Nephron progenitor cell (in vitro differentiated cells): ENCODE results near the gene PHF10.

ENCODE experiments used
- DNase-seq: peaks from one replicate; pipeline ENCODE4 v3.0.0; 2021
- H3K27ac Mint-ChIP-seq: 2 replicates; pipeline ENCODE4 v1.8.0; 2021; ENCODE audit warnings: mild to moderate bottlenecking, moderate library complexity, mixed read lengths
- H3K27me3 Mint-ChIP-seq: 2 replicates; pipeline ENCODE4 v1.8.0; 2021; ENCODE audit warnings: mild to moderate bottlenecking, low read depth, mixed read lengths; ENCODE audit not compliant: poor library complexity
- H3K36me3 Mint-ChIP-seq: 2 replicates; pipeline ENCODE4 v1.8.0; 2021; ENCODE audit warnings: low read depth, mixed read lengths
- H3K4me1 Mint-ChIP-seq: 2 replicates; pipeline ENCODE4 v1.8.0; 2021; ENCODE audit warnings: mixed read lengths
- H3K4me3 Mint-ChIP-seq: 2 replicates; pipeline ENCODE4 v1.8.0; 2021; ENCODE audit warnings: mild to moderate bottlenecking, moderate library complexity, mixed read lengths
- H3K9me3 Mint-ChIP-seq: 2 replicates; pipeline ENCODE4 v1.8.0; 2021; ENCODE audit warnings: mild to moderate bottlenecking, moderate library complexity, mixed read lengths
- TF ChIP-seq, protein P1 (sequence below): fragments of 200-600 bp; sonication (generic); IDR thresholded peaks from 2 replicates; pipeline ENCODE4 v1.5.0; 2021; ENCODE audit warnings: antibody characterized with exemption

PHF10 gene

GRCh38 chr6:169660751-169661390, 63.4 kb downstream of the PHF10 start:
- Mint-ChIP-seq H3K27ac (no peak overlapping the region), H3K4me1 (peaks cover 19% of the 10 kb centered on the region), H3K9me3 (no peaks in the 10 kb centered on the region), H3K36me3 (peaks cover 77% of the 10 kb centered on the region), H3K27me3 (peaks cover 6% of the 10 kb centered on the region), H3K4me3 (no peak overlapping the region)
- TF ChIP-seq, protein P1, sequence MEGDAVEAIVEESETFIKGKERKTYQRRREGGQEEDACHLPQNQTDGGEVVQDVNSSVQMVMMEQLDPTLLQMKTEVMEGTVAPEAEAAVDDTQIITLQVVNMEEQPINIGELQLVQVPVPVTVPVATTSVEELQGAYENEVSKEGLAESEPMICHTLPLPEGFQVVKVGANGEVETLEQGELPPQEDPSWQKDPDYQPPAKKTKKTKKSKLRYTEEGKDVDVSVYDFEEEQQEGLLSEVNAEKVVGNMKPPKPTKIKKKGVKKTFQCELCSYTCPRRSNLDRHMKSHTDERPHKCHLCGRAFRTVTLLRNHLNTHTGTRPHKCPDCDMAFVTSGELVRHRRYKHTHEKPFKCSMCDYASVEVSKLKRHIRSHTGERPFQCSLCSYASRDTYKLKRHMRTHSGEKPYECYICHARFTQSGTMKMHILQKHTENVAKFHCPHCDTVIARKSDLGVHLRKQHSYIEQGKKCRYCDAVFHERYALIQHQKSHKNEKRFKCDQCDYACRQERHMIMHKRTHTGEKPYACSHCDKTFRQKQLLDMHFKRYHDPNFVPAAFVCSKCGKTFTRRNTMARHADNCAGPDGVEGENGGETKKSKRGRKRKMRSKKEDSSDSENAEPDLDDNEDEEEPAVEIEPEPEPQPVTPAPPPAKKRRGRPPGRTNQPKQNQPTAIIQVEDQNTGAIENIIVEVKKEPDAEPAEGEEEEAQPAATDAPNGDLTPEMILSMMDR, result no peak
- no peak for DNase-seq

DNA sequence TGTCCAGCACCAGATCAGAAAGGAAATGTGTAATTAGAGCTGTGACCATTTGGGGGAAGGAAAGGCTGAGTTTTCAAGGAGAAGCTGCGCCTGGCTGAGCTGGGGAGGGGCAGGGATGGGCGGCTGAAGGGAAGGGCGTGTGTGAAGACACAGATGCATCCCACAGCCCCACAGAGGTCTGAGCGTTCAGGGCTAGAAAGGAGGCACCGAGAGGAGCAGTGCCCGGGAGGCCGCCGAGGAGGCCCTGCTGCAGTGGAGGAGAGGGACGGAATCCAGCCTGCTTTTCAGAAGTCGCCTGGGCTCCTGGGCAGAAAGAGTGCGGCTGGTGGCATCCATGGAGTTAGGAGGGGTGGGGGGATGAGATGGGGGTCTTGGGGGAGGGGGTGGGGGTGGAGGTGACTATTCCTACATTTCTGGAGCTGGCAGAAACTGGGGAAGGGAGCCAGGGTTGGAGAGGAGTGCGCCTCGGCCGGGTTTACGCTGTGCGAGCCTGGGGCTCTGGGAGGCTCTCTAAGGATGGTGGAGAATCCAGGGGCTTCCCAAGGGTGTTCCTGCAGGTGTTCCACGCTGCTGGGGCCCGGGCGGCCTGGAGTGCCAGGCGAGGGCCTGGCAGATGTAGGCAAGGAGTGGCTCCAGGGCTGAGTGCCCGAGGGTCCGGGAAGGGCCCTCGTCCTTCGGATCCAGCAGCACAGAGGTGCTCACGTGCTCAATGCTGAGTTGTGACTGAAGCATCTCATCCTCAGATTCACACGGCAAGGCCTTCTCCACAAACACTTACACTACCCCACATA, 64.3 kb downstream of the PHF10 start:
- peaks cover 26% of the 10 kb centered on the region for H3K4me1 Mint-ChIP-seq
- H3K9me3 Mint-ChIP-seq, result no peaks in the 10 kb centered on the region
- H3K27ac Mint-ChIP-seq, result peak overlapping the region; percentile 94
- H3K4me3 Mint-ChIP-seq, result no peak overlapping the region
- H3K27me3 Mint-ChIP-seq, result peaks cover 6% of the 10 kb centered on the region
- TF ChIP-seq, protein P1, result no peak
- H3K36me3 Mint-ChIP-seq, result peaks cover 79% of the 10 kb centered on the region
- no peak for DNase-seq

DNA sequence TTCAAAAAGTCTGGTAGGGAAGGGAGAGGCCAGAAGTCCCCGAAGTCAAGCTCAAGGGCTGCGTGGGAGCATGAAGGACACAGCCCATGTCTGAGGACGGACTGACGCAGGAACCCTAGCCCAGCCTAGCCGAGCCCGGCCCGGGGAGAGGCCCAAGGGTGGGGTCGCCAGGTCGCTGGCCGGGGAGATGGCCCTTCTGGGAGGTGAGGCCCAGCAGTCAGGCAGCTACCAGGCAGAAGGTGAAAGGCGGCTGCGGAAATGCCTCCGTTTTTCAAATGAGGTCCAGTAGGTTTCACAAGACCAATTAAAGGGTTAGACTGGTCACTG, 67.1 kb downstream of the PHF10 start:
- TF ChIP-seq, protein P1, result no peak

GRCh38 chr6:169656546-169657283, 67.6 kb downstream of the PHF10 start:
- no peak overlapping the region for H3K4me3 Mint-ChIP-seq
- H3K27ac Mint-ChIP-seq, result no peak overlapping the region
- TF ChIP-seq, protein P1, result no peak
- H3K9me3 Mint-ChIP-seq, result no peaks in the 10 kb centered on the region
- peaks cover 3% of the 10 kb centered on the region for H3K27me3 Mint-ChIP-seq
- peaks cover 40% of the 10 kb centered on the region for H3K4me1 Mint-ChIP-seq
- peaks cover 66% of the 10 kb centered on the region for H3K36me3 Mint-ChIP-seq
- no peak for DNase-seq

More for the DNA sequence above, 67.1 kb downstream of the PHF10 start:
- no peak for DNase-seq
- peaks cover 38% of the 10 kb centered on the region for H3K4me1 Mint-ChIP-seq
- no peak overlapping the region for H3K4me3 Mint-ChIP-seq
- H3K36me3 Mint-ChIP-seq, result peaks cover 68% of the 10 kb centered on the region
- peaks cover 3% of the 10 kb centered on the region for H3K27me3 Mint-ChIP-seq
- no peak overlapping the region for H3K27ac Mint-ChIP-seq
- no peaks in the 10 kb centered on the region for H3K9me3 Mint-ChIP-seq

GRCh38 chr6:169654598-169655391, 69.5 kb downstream of the PHF10 start:
- peaks cover 41% of the 10 kb centered on the region for H3K4me1 Mint-ChIP-seq
- peaks cover 3% of the 10 kb centered on the region for H3K27me3 Mint-ChIP-seq
- DNase-seq, result peak; percentile 64
- H3K36me3 Mint-ChIP-seq, result peaks cover 61% of the 10 kb centered on the region
- H3K27ac Mint-ChIP-seq, result no peak overlapping the region
- TF ChIP-seq, protein P1, result no peak
- no peaks in the 10 kb centered on the region for H3K9me3 Mint-ChIP-seq
- peak overlapping the region; percentile 87 for H3K4me3 Mint-ChIP-seq
